C4-2B (cell line): ENCODE results near the gene PIP5KL1.

ENCODE experiments used
- H3K27ac ChIP-seq: fragments of 450-650 bp; 2 replicates; pipeline ENCODE4 v1.5.1; 2017
- CTCF ChIP-seq: fragments of 450-650 bp; conservative IDR thresholded peaks from 2 replicates; pipeline ENCODE4 v1.5.1; 2017; ENCODE audit warnings: mild to moderate bottlenecking
- ZFX ChIP-seq: fragments of 450-650 bp; IDR thresholded peaks from 2 replicates; pipeline ENCODE4 v1.6.1; 2017

The PIP5KL1 gene

GRCh38 chr9:127965953-127966352, 35.4 kb upstream of the PIP5KL1 start:
- TF ChIP-seq ZFX (no peak), CTCF (no peak)
- peak overlapping the region; percentile 85 for H3K27ac ChIP-seq

- H3K27ac ChIP-seq, result peak overlapping the region; percentile 85; the same call in 1 of the 2 replicates
Measured at GRCh38 chr9:127963359-127964064, 32.9 kb upstream of the PIP5KL1 start.

GRCh38 chr9:127963041-127963358, 32.4 kb upstream of the PIP5KL1 start:
- TF ChIP-seq CTCF (no peak), ZFX (no peak)
- peak overlapping the region; percentile 85; the same call in 1 of the 2 replicates for H3K27ac ChIP-seq

More at GRCh38 chr9:127963359-127964064, 32.9 kb upstream of the PIP5KL1 start:
- TF ChIP-seq CTCF, result no peak
- TF ChIP-seq ZFX, result no peak

GRCh38 chr9:127962278-127962677, 31.7 kb upstream of the PIP5KL1 start:
- H3K27ac ChIP-seq, result no peak overlapping the region
- TF ChIP-seq ZFX (no peak), CTCF (no peak)

GRCh38 chr9:127961613-127962155, 31.1 kb upstream of the PIP5KL1 start:
- H3K27ac ChIP-seq, result no peak overlapping the region
- TF ChIP-seq CTCF (no peak), ZFX (no peak)

GRCh38 chr9:127961155-127961490, 30.5 kb upstream of the PIP5KL1 start:
- H3K27ac ChIP-seq, result peak overlapping the region; percentile 19
- TF ChIP-seq CTCF, result no peak
- TF ChIP-seq ZFX, result no peak

- H3K27ac ChIP-seq, result peak overlapping the region; percentile 19
- TF ChIP-seq CTCF (no peak), ZFX (no peak)
Measured at GRCh38 chr9:127960410-127961154, 30.0 kb upstream of the PIP5KL1 start.
